Stimulated activated CD4-positive, alpha-beta T cell treated with anti-CD3 and anti-CD28 coated beads, Interleukin-1b, Interleukin-23, amount 100 ng/mL, for 48 hours (primary cell): ENCODE results near the gene ZNF197.
"Not testable (repeated sequence)": the region's sequence is repeated elsewhere in the genome, so short reads cannot be mapped to it uniquely, and the experiment has no call there.

Experiments used
- DNase-seq: peaks from one replicate; pipeline ENCODE4 v3.0.0-alpha.2; 2020

The ZNF197 gene

DNA sequence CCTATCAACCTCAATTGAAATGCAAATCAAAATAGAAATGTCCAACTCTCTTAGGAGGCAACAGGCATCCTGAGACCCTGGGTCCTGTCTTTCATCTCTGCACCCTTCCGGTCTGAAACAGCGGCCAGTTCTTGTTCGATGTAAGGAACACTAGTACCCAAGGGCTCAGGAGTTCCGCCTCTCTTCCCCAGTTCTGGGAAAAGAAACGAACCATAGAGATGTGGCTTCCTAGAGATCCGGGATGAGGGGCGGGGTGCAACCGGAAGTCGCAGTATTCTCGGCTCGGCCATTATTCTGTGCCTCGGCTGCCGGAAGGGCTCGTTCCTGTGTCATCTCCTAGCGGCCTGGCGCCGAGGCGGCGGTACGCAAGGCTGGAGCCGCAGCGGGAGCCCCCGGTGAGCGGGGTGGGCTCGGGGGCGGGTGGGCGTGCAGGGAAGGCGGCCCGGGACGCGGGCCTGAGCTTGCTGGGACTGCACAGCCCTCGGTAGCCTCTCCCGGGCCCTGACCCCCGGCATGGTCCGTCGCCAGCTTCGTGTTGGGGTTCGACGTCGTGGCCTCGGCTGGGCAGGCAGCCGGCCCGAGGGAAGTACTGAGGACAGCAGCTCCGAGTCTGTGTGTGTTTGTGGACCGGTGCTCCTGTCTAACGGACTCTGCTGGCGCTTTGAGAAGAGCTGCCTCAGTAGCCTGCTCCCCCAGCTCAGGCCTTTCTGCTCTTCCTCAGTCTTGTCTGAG is at the start of gene ZNF197:
Gene ZNF197 (plus strand): TSS at position 288 of the 732 bp plus-strand sequence. CDS start 4,119 bp downstream, outside the sequence.
- DNase-seq = peak; percentile 68

GRCh38 chr3:44576613-44577012 is 48.2 kb upstream of the ZNF197 start:
- no peak for DNase-seq

- DNase-seq = not testable (repeated sequence)
Observed at GRCh38 chr3:44577354-44577952, 47.4 kb upstream of the ZNF197 start.

GRCh38 chr3:44578316-44578715 is 46.5 kb upstream of the ZNF197 start:
- not testable (repeated sequence) for DNase-seq

DNA sequence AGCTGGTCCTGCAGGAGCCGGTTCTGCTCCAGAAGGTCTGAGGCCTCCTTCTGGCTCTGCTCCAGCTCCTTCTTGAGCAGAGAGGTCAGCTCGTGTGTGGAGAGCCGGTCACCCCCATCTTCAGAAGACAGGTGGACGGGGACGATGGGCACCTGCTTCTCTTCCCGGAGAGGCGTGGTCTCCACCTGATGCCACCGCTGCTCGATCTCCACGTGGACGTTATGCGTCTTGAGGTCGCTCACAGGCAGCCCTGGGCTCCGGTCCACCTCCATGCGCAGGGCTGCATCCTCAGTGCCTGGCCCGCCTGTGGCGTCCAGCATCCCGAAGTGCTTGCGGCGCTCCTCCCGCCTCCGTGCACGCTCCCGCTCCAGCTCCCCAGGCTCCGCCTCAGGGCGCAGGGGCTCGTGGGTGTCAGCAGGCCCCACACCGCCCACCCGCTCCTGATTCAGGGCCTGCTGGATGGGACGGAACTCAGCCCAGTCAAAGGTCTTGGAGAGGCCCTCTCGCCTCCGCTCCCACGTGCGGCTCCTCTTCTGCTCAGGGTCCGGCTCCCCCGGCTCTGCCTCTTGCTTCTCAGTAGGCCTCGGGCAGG is 45.8 kb upstream of the ZNF197 start:
- not testable (repeated sequence) for DNase-seq

DNA sequence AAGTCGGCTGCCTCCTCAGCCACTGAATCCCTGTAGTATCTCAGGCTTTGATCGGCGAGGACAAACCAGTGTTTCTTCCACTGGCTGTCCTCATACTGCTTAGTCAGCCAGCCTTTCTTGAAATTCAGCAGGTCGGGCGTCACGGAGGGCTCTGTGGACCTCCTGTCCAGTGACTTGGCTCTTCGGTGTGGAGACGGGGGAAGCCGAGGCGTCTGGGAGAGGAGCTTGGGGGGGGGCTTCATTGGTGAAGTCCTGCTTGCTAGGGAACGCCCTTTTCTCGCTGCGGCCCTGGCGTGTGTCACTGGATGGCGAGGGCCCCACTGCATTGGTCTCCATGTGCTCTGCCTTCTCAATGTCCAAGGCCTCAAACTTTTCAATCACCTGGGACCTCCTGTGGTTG is 45.1 kb upstream of the ZNF197 start:
- not testable (repeated sequence) for DNase-seq

- DNase-seq = not testable (repeated sequence)
Observed at GRCh38 chr3:44580971-44581370, 43.9 kb upstream of the ZNF197 start.

GRCh38 chr3:44584646-44585501 is 40.0 kb upstream of the ZNF197 start, which contains the start of gene ZNF660:
Gene ZNF660, plus strand, starts transcription at chr3:44584964. Its CDS starts 9,230 bp downstream, at chr3:44594194.
- peak; percentile 1 for DNase-seq

- DNase-seq = no peak
Observed at GRCh38 chr3:44596621-44597020, 28.2 kb upstream of the ZNF197 start.

DNA sequence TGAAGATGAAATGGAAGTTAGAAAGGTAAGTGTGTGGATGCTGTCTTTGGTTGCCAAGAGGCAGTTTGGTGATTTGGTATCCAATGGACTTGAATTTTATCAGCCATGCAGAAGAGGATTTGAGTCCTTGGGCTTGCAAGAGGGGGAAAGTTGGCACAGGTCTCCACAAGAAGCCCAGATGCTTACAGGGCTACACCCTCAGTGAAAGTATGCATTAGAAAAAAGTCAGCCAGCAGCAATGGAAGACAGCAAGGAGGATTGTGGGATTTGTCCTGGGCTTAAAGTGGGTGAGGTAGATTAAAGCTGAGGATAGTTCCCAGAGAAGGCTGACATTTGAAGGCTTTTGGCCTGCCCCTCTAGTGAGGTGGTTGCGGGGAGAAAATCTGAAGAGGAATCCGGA is 23.1 kb upstream of the ZNF197 start:
- no peak for DNase-seq

GRCh38 chr3:44612678-44613077 is 12.2 kb upstream of the ZNF197 start:
- DNase-seq = no peak

DNA sequence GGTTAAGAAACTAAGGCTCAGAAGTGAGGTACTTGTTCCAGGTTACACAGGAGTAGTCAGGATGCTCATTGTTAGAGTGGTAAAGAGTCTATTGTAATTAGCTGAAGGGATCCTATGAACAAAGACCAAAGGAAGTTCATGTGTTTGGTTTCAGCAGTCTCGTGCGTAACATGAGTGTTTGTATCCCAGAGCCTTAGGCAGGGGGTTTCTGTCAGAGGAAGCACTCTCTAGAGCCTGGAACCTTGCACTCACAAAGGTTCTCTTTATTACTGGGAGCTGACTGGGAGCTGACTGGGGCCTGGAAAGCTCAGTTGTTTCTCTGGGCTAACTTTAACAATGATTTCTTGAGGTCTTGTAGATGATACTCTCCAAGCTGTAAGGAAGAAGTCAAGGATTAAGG is 3.9 kb downstream of the ZNF197 start:
- no peak for DNase-seq

DNA sequence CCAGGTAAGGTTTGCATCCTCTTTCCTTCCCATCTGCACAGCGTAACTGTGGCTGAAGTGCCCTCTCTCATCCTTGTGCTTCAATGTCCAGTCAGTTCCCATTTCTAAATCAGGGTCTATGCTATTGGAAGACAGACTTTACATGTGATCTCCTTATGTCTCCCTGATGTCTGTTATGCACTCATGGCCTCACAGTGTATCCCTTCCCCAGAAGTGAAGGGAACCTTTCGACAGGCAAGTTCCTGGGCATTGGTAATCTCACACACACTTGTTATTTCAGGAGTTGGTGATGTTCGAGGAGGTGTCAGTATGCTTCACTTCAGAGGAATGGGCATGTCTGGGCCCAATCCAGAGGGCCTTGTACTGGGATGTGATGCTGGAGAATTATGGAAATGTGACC is 7.4 kb downstream of the ZNF197 start:
- no peak for DNase-seq

GRCh38 chr3:44642337-44642736 is 17.5 kb downstream of the ZNF197 start:
- DNase-seq = no peak

- DNase-seq = no peak
Observed at GRCh38 chr3:44643024-44643423, 18.2 kb downstream of the ZNF197 start.

- DNase-seq = no peak
Observed at GRCh38 chr3:44647771-44648170, 22.9 kb downstream of the ZNF197 start.

GRCh38 chr3:44648564-44649229 is 23.9 kb downstream of the ZNF197 start, which contains the start of gene ZNF35:
Gene ZNF35, plus strand, starts transcription at chr3:44648732. Its CDS starts 2,336 bp downstream, at chr3:44651068.
- peak; percentile 59 for DNase-seq

- no peak for DNase-seq
Observed at GRCh38 chr3:44649709-44650108, 24.9 kb downstream of the ZNF197 start.

DNA sequence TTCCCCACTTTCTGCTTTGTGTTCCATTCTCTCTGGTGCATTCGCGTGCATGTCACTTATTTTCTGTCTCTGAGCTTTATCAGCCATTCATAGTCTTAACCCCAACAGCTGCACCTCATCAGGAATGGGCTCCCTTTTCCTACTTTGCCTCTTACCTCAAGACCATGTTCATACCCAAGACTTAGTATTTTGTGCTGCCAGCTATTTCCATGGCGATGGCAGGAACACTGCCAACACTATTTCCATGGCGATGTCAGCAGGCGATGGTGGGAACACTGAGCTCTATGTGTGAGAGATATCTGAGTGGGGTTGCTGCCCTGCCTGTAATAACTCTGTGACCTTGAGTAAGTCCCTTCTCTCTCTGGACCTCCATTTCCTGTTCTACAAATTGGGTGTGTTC is 29.2 kb downstream of the ZNF197 start:
- no peak for DNase-seq

DNA sequence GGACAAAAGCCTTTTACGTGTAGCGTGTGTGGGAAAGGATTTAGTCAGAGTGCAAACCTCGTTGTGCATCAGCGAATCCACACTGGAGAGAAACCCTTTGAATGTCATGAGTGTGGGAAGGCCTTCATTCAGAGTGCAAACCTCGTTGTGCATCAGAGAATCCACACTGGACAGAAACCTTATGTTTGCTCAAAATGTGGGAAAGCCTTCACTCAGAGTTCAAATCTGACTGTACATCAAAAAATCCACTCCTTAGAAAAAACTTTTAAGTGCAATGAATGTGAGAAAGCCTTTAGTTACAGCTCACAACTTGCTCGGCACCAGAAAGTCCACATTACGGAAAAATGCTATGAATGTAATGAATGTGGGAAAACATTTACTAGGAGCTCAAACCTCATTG is 34.2 kb downstream of the ZNF197 start:
- no peak for DNase-seq

DNA sequence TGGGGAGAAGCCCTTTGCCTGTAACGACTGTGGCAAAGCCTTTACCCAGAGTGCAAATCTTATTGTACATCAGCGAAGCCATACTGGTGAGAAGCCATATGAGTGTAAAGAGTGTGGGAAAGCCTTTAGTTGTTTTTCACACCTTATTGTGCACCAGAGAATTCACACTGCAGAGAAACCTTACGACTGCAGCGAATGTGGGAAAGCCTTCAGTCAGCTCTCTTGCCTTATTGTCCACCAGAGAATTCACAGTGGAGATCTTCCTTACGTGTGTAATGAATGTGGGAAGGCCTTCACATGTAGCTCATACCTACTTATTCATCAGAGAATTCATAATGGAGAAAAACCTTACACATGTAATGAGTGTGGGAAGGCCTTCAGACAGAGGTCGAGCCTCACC is 34.6 kb downstream of the ZNF197 start:
- no peak for DNase-seq

DNA sequence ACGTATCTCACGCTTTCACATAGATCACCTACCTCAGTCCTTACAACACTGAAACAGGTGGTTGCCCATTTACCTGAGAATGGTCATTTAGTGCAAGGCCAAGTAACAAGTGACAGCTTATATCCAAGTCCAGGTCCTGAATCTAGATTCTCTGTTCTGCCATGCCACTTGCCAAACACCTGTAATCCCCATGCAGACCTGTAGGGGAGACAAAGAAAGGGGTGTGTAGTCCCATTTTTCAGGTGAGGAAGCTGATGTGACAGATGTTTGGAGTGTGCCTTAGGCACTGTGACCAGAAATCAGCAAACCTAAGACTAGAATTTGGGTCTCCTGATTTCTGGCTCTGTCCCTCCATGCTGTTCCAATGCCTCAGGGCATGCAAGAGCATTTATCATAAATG is 36.4 kb downstream of the ZNF197 start:
- no peak for DNase-seq
